Astrocyte (in vitro differentiated cells and primary cell): ENCODE measurements around the gene USP25.

ENCODE experiments used
- CTCF ChIP-seq: IDR thresholded peaks from 2 replicates; pipeline ENCODE4 v1.5.1; 2011; ENCODE audit warnings: low read depth, mild to moderate bottlenecking, inconsistent platforms, low read length, moderate library complexity; ENCODE audit not compliant: insufficient read depth
- EZH2 ChIP-seq: IDR thresholded peaks from 2 replicates; pipeline ENCODE4 v1.6.1; 2012; ENCODE audit warnings: mild to moderate bottlenecking, low read length, inconsistent platforms; ENCODE audit not compliant: insufficient read depth

DNA sequence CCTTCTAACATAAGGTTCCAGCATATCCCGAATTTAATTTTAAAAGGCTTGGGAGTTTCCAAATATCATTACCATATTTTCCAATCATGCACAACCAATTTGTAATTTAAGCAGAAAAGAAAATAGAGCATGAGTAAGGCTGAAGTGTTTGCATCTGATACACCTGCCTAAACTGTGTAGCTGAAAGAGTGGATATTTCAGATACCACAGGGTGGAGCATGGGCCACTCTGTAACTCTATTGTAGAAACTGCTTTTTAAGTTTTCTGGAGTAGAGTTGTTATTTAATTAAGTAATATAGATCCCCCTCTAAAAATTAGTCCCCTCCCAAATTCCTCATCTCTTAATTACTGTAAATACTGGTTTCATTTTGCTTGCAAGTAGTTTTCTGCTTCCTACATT is 199.8 kb downstream of the USP25 start:
- no peak for TF ChIP-seq EZH2
- TF ChIP-seq CTCF, result no peak
